Left lung (tissue), 10 donors: ENCODE results near the gene PEMT. TPM values are rescaled to one million over a fixed set of nuclear protein-coding genes. Genes with fewer than 3 reads are reported as not detected.
"Not testable (repeated sequence)": the region's sequence is repeated elsewhere in the genome, so short reads cannot be mapped to it uniquely, and the experiment has no call there.

Experiments
- ATAC-seq: fragments of 200-7000 bp; cut with Tn5 transposase; one replicate; pipeline ENCODE4 v1.9.1; 2020; ENCODE audit warnings: moderate library complexity
- DNase-seq, 4 donors: peaks; one replicate each; pipeline ENCODE4 v3.0.0-alpha.2; 2013 to 2020
- H3K27ac ChIP-seq, 2 donors: fragments of 200-600 bp; sonication (generic) in 1 of 2; one replicate each; pipeline versions ENCODE4 v1.5.0 to v1.8.0; 2020 to 2021
- H3K27me3 ChIP-seq, 2 donors: fragments of 200-600 bp; sonication (generic) in 1 of 2; one replicate each; pipeline versions ENCODE4 v1.5.0 to v1.8.0; 2020 to 2021
- H3K36me3 ChIP-seq, 2 donors: fragments of 200-600 bp; sonication (generic) in 1 of 2; one replicate each; pipeline versions ENCODE4 v1.5.0 to v1.8.0; 2020 to 2021
- H3K4me1 ChIP-seq, 2 donors: fragments of 200-600 bp; one replicate each; pipeline ENCODE4 v1.8.0; 2021
- H3K4me3 ChIP-seq, 2 donors: fragments of 200-600 bp; sonication (generic) in 1 of 2; one replicate each; pipeline versions ENCODE4 v1.5.0 to v1.8.0; 2020 to 2021; ENCODE audit warnings: mild to moderate bottlenecking in 1 of 2
- H3K9me3 ChIP-seq, 2 donors: fragments of 200-600 bp; sonication (generic) in 1 of 2; one replicate each; pipeline versions ENCODE4 v1.5.0 to v1.8.0; 2020 to 2021
- intact Hi-C, 2 donors: fragments of 100-400 bp; cut with DNase I; formaldehyde crosslinking; loops; one replicate each; pipeline versions ENCODE4 v1.11.2 to v1.14.2; 2022
- polyA plus RNA-seq, 6 donors: library from polyadenylated mRNA; unstranded; fragments of 120-200 nt; gene quantifications; one replicate each; pipeline ENCODE4 v1.2.1, GENCODE V29; 2013; ENCODE audit not compliant: insufficient read length in 6 of 6
- total RNA-seq, 2 donors: library from RNA; stranded (reverse); fragmentation: NEBNext Ultra II Directional; extraction: Animal tissue kit (Norgen Biotek cat#: 25700); gene quantifications; one replicate each; pipeline ENCODE4 v1.2.1, GENCODE V29; 2021
- TF ChIP-seq, protein P1 (sequence below), 2 donors: fragments of 200-600 bp; sonication (generic) in 1 of 2; IDR thresholded peaks; one replicate each; pipeline versions ENCODE4 v1.5.0 to v1.8.0; 2021; ENCODE audit warnings: antibody characterized with exemption in 2 of 2
- donor health status: DM: no; HTN: yes; CAD: no.
- donor health status: DM: no; HTN: no; CAD: no.

PEMT gene
- total and polyA plus RNA-seq, 8 donors, result 22.3 to 38.7 (median 28.3) TPM

DNA sequence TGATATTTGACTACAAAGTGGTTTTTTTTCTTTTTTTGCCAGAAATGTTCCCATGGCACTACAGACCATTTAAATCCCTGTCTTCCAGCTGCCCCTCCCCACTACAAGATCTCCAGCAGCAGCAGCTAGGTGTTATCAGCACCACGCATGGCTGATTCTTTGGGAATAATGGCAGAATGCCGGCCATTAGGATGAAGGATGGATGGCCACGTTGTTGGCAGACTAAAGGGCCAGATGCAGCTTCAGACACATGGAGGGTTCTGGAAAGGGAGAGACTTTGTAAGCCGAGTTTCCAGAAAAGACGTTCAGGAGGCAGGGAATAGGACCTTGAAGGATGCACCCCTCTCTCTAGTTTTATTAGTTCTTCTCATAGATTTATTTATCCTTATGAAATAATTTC, 125.0 kb downstream of the PEMT start:
- TF ChIP-seq, protein P1, sequence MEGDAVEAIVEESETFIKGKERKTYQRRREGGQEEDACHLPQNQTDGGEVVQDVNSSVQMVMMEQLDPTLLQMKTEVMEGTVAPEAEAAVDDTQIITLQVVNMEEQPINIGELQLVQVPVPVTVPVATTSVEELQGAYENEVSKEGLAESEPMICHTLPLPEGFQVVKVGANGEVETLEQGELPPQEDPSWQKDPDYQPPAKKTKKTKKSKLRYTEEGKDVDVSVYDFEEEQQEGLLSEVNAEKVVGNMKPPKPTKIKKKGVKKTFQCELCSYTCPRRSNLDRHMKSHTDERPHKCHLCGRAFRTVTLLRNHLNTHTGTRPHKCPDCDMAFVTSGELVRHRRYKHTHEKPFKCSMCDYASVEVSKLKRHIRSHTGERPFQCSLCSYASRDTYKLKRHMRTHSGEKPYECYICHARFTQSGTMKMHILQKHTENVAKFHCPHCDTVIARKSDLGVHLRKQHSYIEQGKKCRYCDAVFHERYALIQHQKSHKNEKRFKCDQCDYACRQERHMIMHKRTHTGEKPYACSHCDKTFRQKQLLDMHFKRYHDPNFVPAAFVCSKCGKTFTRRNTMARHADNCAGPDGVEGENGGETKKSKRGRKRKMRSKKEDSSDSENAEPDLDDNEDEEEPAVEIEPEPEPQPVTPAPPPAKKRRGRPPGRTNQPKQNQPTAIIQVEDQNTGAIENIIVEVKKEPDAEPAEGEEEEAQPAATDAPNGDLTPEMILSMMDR (IDR thresholded peaks at IDR 0.05), result no peak
- Histone ChIP-seq H3K4me3 (no peak overlapping the region), H3K36me3 (no peaks in the 10 kb centered on the region), H3K4me1 (no peaks in the 10 kb centered on the region), H3K27ac (no peak overlapping the region), H3K27me3 (peaks cover 0 to 16% of the 10 kb centered on the region in 2 donors), H3K9me3 (no peaks in the 10 kb centered on the region)
- intact Hi-C loops, result no loop called here
- ATAC-seq, result no peak
- no peak for DNase-seq

DNA sequence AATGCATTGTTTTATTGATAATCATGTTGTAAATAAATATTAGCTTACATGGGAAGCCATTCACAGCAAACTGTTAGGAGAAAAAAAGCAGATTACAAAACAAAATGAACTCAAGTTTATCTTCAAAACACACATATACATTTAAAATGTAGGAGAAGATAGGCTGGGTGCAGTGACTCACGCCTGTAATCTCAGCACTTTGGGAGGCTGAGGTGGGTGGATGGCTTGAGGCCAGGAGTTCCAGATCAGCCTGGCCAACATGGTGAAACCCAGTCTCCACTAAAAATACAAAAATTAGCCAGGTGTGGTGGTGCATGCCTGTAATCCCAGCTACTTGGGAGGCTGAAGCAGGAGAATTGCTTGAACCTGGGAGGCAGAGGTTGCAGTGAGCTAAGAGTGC, 125.6 kb downstream of the PEMT start:
- H3K27me3 ChIP-seq, result peaks cover 0 to 15% of the 10 kb centered on the region in 2 donors
- H3K27ac ChIP-seq, H3K4me3 ChIP-seq, intact Hi-C loops, H3K36me3 ChIP-seq, ATAC-seq, H3K4me1 ChIP-seq, H3K9me3 ChIP-seq, DNase-seq: not testable (repeated sequence)

DNA sequence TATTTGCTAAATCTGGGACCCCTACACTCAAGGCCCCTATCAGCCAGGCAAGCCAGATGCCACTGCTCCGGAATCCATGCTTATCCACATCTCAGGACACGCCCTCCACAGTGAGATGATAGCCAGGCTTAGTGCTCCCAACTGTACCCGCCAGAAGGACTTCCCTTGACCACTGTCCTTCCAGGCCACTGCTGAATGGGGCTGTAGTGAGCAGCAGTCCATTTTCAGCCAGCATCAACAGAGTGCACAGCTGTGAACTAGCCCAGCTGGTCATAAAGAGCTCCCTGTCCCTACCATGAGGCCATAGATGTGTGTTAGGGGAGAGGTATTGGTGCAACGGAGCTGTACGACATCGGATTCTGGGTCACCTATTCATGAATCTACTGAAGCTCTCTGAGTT, 127.7 kb downstream of the PEMT start:
- TF ChIP-seq, protein P1 (IDR thresholded peaks at IDR 0.05), result no peak
- DNase-seq (no peak), ATAC-seq (no peak)
- Histone ChIP-seq H3K4me1 (no peaks in the 10 kb centered on the region), H3K27ac (no peak overlapping the region), H3K36me3 (no peaks in the 10 kb centered on the region), H3K9me3 (no peaks in the 10 kb centered on the region), H3K27me3 (peaks cover 0 to 10% of the 10 kb centered on the region in 2 donors), H3K4me3 (no peak overlapping the region)
- intact Hi-C loops, result no loop called here

GRCh38 chr17:17462048-17462824, 129.3 kb downstream of the PEMT start:
- Histone ChIP-seq H3K4me1 (no peaks in the 10 kb centered on the region), H3K4me3 (no peak overlapping the region), H3K27me3 (peaks cover 0 to 10% of the 10 kb centered on the region in 2 donors), H3K27ac (no peak overlapping the region), H3K36me3 (no peaks in the 10 kb centered on the region), H3K9me3 (no peaks in the 10 kb centered on the region)
- DNase-seq, result no peak
- intact Hi-C loops, result no loop called here
- ATAC-seq, result no peak
- TF ChIP-seq, protein P1 (IDR thresholded peaks at IDR 0.05), result no peak

- TF ChIP-seq, protein P1 (IDR thresholded peaks at IDR 0.05), result no peak
- Histone ChIP-seq H3K27me3 (peaks cover 0 to 5% of the 10 kb centered on the region in 2 donors), H3K4me3 (no peak overlapping the region), H3K9me3 (no peaks in the 10 kb centered on the region), H3K36me3 (no peaks in the 10 kb centered on the region), H3K27ac (no peak overlapping the region), H3K4me1 (no peaks in the 10 kb centered on the region)
- intact Hi-C loops, result no loop called here
- no peak for ATAC-seq
- no peak for DNase-seq
Measured at GRCh38 chr17:17460038-17460437, 131.5 kb downstream of the PEMT start.

DNA sequence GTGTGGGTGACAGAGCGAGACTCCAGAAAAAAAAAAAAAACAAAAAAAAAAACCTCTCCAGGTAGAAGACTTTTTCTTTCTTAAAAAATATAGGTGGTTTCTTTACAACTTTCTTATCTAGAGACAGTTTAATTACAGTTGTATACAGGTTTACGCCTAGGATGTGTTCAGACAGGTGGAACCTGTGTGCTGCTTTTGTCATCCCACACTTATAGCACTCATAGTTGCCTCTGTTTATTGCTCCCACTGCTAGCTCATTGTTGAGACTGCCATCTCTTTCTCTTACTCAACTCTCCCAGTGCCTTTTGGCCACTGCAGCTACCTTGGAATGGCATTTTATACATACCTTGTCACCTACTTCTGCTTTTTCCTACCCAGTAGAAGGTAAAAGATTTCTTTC, 133.8 kb downstream of the PEMT start:
- peaks cover 0 to 7% of the 10 kb centered on the region in 2 donors for H3K27me3 ChIP-seq
- ATAC-seq (no peak), DNase-seq (no peak)
- H3K36me3 ChIP-seq, result no peaks in the 10 kb centered on the region
- no peaks in the 10 kb centered on the region for H3K4me1 ChIP-seq
- H3K4me3 ChIP-seq, result no peak overlapping the region
- TF ChIP-seq, protein P1 (IDR thresholded peaks at IDR 0.05), result no peak
- H3K27ac ChIP-seq, result no peak overlapping the region
- intact Hi-C loops, result no loop called here
- H3K9me3 ChIP-seq, result no peaks in the 10 kb centered on the region
